Ectodermal cell (in vitro differentiated cells): ENCODE measurements around the gene PSG1.
"Not testable (repeated sequence)": the region's sequence is repeated elsewhere in the genome, so short reads cannot be mapped to it uniquely, and the experiment has no call there.

Source experiments
- H3K27ac ChIP-seq: 2 replicates; pipeline ENCODE4 v1.7.0; 2013; ENCODE audit warnings: mild to moderate bottlenecking, low read depth, low read length; ENCODE audit not compliant: insufficient read depth, poor library complexity, severe bottlenecking
- H3K27me3 ChIP-seq: 2 replicates; pipeline ENCODE4 v1.7.0; 2013; ENCODE audit warnings: mild to moderate bottlenecking, low read length; ENCODE audit not compliant: insufficient read depth, control insufficient read depth, poor library complexity, severe bottlenecking
- H3K36me3 ChIP-seq: one replicate; pipeline ENCODE4 v1.7.0; 2013; ENCODE audit warnings: low read length; ENCODE audit not compliant: control insufficient read depth, insufficient read depth
- H3K4me1 ChIP-seq: one replicate; pipeline ENCODE4 v1.7.0; 2013; ENCODE audit warnings: low read length; ENCODE audit not compliant: control insufficient read depth, insufficient read depth
- H3K4me3 ChIP-seq: 2 replicates; pipeline ENCODE4 v1.7.0; 2013; ENCODE audit warnings: low read depth, low read length, control low read depth; ENCODE audit not compliant: insufficient read depth
- H3K9me3 ChIP-seq: 2 replicates; pipeline ENCODE4 v1.7.0; 2013; ENCODE audit warnings: mild to moderate bottlenecking, low read length, moderate library complexity; ENCODE audit not compliant: control insufficient read depth
- WGBS, 2 experiments: methylation state at CpG; one replicate each; pipeline ENCODE4 v1.1.7; 2013; ENCODE audit warnings: missing lambda C conversion rate in 2 of 2; 5-methylcytosine and 5-hydroxymethylcytosine counted together

The PSG1 gene

DNA sequence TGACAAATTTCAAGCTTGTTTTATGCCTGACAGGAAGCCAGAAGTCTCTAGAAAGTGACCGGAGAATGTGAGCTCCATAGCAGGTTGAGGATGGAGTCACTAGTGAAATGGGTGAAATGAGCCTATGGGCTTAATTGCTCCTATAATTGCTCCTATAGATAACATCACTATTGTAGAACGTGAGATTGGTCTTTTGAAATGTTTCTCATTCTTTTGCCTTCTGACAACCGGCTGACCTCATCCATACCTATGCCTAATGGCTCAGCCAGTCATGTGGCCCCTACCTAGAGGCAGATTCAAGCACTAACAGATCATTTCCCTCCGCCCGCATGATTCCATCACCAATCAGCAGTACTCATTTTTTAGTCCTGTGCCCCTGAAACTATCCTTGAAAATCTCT is 34.0 kb upstream of the PSG1 start:
- not testable (repeated sequence) for H3K27me3 ChIP-seq, H3K36me3 ChIP-seq, H3K4me3 ChIP-seq, H3K27ac ChIP-seq, H3K9me3 ChIP-seq, H3K4me1 ChIP-seq
- 90 to 94% methylated on average over 5 of the region's 5 CpGs for WGBS, 2 experiments

DNA sequence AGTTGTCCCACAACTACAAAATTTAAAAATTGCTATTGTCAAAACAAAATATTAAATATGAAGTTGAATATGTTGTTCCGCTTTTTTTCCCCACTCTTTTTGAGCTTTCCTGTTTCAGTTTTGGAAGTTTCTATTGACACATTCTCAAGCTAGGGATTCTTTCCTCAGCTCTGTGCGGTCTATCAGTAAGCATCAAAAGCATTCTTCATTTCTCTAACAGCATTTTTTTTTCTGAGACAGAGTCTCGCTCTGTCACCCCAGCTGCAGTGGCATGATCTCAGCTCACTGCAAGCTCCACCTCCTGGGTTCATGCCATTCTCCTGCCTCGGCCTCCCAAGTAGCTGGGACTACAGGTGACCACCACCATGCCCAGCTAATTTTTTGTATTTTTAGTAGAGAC is 33.4 kb upstream of the PSG1 start:
- not testable (repeated sequence) for H3K36me3 ChIP-seq, H3K27me3 ChIP-seq, H3K27ac ChIP-seq, H3K9me3 ChIP-seq, H3K4me3 ChIP-seq, H3K4me1 ChIP-seq
- WGBS, 2 experiments: 89 to 91% methylated on average over 4 of the region's 4 CpGs

DNA sequence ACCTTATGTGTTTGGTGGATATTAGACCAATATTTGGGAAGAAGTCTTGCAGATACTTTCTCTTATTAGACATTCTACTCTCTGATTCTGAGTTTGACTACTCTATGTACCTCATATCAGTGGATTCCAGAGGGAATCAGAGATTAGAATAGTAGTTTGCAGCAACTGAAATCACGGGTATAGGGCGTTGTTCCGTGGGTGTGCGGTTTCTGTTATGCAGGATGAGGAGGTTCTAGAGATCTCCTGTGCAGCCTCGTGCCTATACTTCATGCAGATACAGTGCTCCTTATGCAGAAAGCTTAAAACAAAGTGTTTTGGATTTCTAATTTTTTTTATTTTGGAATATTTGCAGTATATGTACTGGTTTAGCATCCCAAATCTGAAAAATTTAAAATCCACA is 32.2 kb upstream of the PSG1 start:
- not testable (repeated sequence) for H3K27me3 ChIP-seq, H3K27ac ChIP-seq, H3K36me3 ChIP-seq, H3K4me3 ChIP-seq, H3K9me3 ChIP-seq, H3K4me1 ChIP-seq
- 92 to 93% methylated on average over 5 of the region's 5 CpGs for WGBS, 2 experiments

DNA sequence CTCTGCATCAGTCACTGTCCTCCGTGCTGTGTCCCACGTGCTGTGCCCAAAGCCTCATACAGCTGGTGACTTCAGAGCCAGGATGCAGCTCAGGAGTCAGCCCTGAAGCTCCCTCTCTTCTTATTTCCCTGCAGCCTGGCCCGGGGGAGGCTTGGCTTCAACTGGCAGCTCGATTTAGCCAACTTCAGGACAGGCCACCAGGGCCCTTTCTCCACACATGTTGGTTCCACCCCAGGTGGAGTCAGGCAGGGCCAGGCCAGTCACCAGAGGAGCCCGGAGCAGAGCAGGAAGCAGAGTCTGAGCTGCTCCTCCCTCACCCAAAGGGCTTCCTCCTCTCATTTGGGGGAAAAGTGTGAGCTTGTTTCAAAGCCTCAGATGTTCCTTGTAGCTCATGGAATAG is 26.6 kb upstream of the PSG1 start:
- not testable (repeated sequence) for H3K36me3 ChIP-seq, H3K27me3 ChIP-seq, H3K4me3 ChIP-seq, H3K4me1 ChIP-seq, H3K9me3 ChIP-seq, H3K27ac ChIP-seq
- WGBS, 2 experiments: 81 to 84% methylated on average over 5 of the region's 5 CpGs

DNA sequence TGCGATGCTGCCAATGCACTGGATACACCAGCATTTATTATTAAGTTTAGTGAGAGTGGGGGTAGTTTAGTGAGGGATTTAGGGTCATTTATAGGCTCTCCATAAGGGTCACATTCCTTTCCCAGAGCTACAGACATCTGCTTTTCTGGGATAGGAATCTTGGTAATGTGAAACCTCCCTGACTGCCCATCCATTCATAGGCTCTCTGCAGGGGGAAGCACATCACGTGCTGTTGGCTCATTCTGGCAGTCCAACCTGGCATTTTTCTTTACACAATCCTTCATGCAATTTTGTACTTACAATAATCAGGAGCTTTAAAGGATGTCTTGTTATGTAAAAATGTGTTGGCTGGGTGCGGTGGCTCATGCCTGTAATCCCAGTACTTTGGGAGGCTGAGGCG is 21.0 kb upstream of the PSG1 start:
- WGBS, 2 experiments: 67 to 91% methylated on average over 3 to 4 of the region's 4 CpGs
- H3K4me3 ChIP-seq, H3K4me1 ChIP-seq, H3K27me3 ChIP-seq, H3K9me3 ChIP-seq, H3K36me3 ChIP-seq: not testable (repeated sequence)
- peak overlapping the region; percentile 58 for H3K27ac ChIP-seq

DNA sequence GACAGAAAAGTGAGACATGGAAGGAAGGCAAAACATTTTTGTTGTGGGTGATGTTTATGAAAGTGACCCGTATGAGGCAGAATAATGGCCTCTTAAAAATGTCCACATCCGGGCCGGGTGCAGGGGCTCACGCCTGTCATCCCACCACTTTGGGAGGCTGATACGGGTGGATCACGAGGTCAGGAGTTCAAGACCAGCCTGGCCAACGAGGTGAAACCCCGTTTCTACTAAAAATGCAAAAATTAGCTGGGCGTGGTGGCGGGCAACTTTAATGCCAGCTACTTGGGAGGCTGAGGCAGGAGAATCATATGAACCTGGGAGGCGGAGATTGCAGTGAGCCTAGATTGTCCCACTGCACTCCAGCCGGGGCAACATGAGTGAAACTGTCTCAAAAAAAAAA is 20.2 kb upstream of the PSG1 start:
- not testable (repeated sequence) for H3K36me3 ChIP-seq, H3K4me1 ChIP-seq, H3K27me3 ChIP-seq, H3K27ac ChIP-seq, H3K4me3 ChIP-seq, H3K9me3 ChIP-seq
- WGBS, 2 experiments: 91 to 92% methylated on average over 12 of the region's 12 CpGs

DNA sequence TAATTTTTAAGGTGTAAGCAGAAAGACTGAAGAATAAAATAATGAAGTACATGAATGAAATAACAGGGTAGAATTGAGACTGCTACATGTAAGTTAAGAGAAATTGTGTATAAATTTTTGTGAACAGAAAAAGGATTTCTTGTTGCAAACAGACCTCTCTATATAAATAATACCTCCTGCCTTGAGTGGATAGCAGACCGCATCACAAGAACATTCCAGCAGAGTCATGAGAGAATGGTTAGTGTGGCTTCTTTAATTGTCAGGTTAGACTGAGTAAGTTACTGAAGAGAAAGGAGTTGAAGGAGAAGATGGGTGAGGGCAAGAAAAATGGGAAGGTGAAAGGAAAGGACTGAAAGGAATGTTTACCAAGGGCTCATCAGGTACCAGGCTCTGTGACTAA is 19.6 kb upstream of the PSG1 start:
- not testable (repeated sequence) for H3K4me1 ChIP-seq, H3K27me3 ChIP-seq, H3K27ac ChIP-seq, H3K4me3 ChIP-seq, H3K9me3 ChIP-seq, H3K36me3 ChIP-seq
- 92 to 100% methylated on average over 1 of the region's 1 CpG for WGBS, 2 experiments

DNA sequence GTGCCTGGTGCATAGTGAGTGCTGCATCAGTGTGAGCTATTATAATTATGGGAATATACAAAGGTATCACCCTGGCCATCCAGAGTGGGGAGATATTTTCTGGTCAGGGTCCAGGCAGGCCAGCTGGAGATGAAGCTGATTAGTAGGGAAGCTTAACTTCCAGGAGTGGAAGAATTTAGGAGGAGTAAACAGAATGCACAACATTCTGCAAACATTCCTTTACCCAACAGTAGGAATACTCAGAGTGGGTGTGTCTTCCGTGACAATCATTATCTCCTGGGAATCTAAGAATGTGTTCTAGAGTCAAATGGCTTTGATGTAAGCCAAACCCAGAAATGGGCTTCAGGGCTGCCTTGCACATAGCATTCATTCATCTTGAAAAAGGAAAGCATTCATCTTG is 19.1 kb upstream of the PSG1 start:
- H3K27me3 ChIP-seq: not testable (repeated sequence)
- 90 to 100% methylated on average over 1 of the region's 1 CpG for WGBS, 2 experiments

DNA sequence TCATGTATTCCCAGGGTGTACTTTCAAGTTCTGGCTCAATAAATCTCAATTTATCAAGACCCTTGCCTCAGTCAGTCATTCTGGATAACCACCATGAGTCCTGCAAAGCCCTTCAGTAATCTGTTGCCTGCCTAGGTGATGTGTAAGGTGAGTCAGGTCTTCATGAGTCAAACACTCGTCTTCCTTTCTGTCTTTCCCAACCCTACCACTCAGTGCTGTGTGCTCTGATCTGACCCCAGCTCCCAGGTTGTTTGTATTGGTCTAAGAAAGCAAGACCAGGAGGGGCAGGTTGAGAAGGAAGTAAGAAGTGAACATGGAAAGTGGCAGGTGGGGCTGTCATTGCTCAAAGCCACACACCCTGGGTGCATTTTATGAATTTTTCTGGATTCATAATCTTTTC is 18.2 kb upstream of the PSG1 start:
- not testable (repeated sequence) for H3K9me3 ChIP-seq, H3K4me1 ChIP-seq, H3K27me3 ChIP-seq, H3K36me3 ChIP-seq, H3K27ac ChIP-seq, H3K4me3 ChIP-seq
- WGBS, 2 experiments: 62 to 80% methylated on average over 1 of the region's 1 CpG

More for the DNA sequence above, 19.1 kb upstream of the PSG1 start:
- H3K36me3 ChIP-seq, H3K4me1 ChIP-seq, H3K4me3 ChIP-seq, H3K27ac ChIP-seq, H3K9me3 ChIP-seq: not testable (repeated sequence)

DNA sequence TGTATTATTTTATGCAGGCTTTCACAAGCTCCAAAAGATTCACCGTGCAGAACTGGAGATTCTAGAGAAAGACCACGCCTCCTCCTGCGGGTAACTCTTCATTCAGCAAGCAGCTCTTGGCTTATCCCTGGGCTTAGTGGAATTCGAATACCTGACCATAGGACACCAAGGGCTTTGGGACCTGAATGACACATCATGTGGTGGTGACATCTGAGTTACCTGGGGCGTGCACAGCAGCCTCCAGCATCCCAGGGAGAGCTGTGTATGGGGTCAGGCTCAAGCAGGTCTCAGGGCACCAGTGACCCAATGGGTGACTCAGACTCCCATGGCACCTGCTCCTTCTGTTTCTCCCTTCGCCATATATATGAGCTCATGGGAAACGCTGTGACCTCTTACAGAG is 10.9 kb upstream of the PSG1 start:
- 90% methylated on average over 7 of the region's 7 CpGs for WGBS, 2 experiments
- H3K9me3 ChIP-seq: not testable (repeated sequence)

DNA sequence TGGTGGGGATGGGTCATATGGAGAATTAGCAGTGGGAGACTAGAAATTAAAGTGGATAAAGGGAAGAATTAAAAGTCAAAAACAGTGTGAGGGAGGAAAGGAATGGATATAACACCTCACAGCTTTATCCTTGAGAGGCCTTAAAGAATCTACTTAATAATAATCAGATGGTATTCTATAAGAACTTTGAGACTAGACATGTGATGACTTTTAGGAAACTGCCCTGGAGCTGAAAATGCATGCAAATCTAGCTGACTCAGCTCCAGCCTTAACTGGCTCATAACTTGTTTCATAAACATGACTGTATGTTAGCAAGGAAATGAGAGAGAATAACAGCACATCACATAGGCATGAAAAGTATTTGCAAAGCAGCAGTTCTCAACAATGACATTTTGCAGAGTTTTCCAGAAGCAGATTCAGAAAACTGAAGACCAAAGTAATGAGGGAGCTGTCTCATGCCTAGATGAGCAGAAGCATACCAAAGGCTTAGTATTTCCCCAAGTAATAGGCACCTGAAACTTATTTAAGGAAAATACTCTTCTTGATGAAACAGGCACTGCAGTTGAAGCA is 8.4 kb upstream of the PSG1 start:
- not testable (repeated sequence) for H3K27ac ChIP-seq, H3K9me3 ChIP-seq, H3K27me3 ChIP-seq, H3K4me1 ChIP-seq, H3K36me3 ChIP-seq, H3K4me3 ChIP-seq

More for the DNA sequence above, 10.9 kb upstream of the PSG1 start:
- not testable (repeated sequence) for H3K4me1 ChIP-seq, H3K27me3 ChIP-seq, H3K4me3 ChIP-seq, H3K27ac ChIP-seq, H3K36me3 ChIP-seq
